CD4-positive, CD25-positive, alpha-beta regulatory T cell (primary cell): ENCODE results near the gene ZFHX3. TPM values are rescaled to one million over a fixed set of nuclear protein-coding genes. Genes with fewer than 3 reads are reported as not detected.

ENCODE experiments used
- ATAC-seq, 2 donors: fragments of 150-1000 bp; cut with Tn5 transposase; one replicate each; pipeline ENCODE4 v1.10.0; 2021; ENCODE audit warnings: low read depth in 2 of 2, moderate number of reproducible peaks in 2 of 2, moderate library complexity in 1 of 2
- DNase-seq, 3 donors: peaks; one replicate each; pipeline versions ENCODE4 v3.0.0 to v3.0.0-alpha.2; 2012 to 2022; ENCODE audit warnings: mixed read lengths in 1 of 3
- H3K27ac ChIP-seq: one replicate; pipeline ENCODE4 v1.7.0; 2013; ENCODE audit warnings: mild to moderate bottlenecking, low read length; ENCODE audit not compliant: insufficient read depth, poor library complexity, severe bottlenecking
- H3K27me3 ChIP-seq: one replicate; pipeline ENCODE4 v1.7.0; 2013; ENCODE audit warnings: low read length; ENCODE audit not compliant: control insufficient read depth, insufficient read depth
- H3K36me3 ChIP-seq: one replicate; pipeline ENCODE4 v1.7.0; 2013; ENCODE audit warnings: mild to moderate bottlenecking, low read length, moderate library complexity; ENCODE audit not compliant: control insufficient read depth, insufficient read depth
- H3K4me1 ChIP-seq: 2 replicates; pipeline ENCODE4 v1.7.0; 2013; ENCODE audit warnings: mild to moderate bottlenecking, low read length; ENCODE audit not compliant: insufficient read depth, control insufficient read depth, poor library complexity, severe bottlenecking
- H3K4me3 ChIP-seq: one replicate; pipeline ENCODE4 v1.7.0; 2013; ENCODE audit warnings: low read depth, mild to moderate bottlenecking, low read length, moderate library complexity
- H3K9me3 ChIP-seq, 2 experiments: 1 replicate in 1 of 2; 2 replicates in 1 of 2; pipeline ENCODE4 v1.7.0; 2013; ENCODE audit warnings: low read length in 2 of 2, mild to moderate bottlenecking in 1 of 2, moderate library complexity in 1 of 2; ENCODE audit not compliant: control insufficient read depth in 2 of 2
- H3K27ac Mint-ChIP-seq, 3 donors: one replicate each; pipeline ENCODE4 v1.8.0; 2020 to 2022; ENCODE audit warnings: mild to moderate bottlenecking in 3 of 3, mixed read lengths in 3 of 3, moderate library complexity in 2 of 3
- H3K27me3 Mint-ChIP-seq: one replicate; pipeline ENCODE4 v1.8.0; 2022; ENCODE audit warnings: mild to moderate bottlenecking, mixed read lengths
- H3K36me3 Mint-ChIP-seq: one replicate; pipeline ENCODE4 v1.8.0; 2020; ENCODE audit warnings: mixed read lengths
- H3K4me1 Mint-ChIP-seq, 4 donors: one replicate each; pipeline ENCODE4 v1.8.0; 2020 to 2022; ENCODE audit warnings: mixed read lengths in 4 of 4, mild to moderate bottlenecking in 1 of 4
- H3K4me3 Mint-ChIP-seq, 4 donors: one replicate each; pipeline ENCODE4 v1.8.0; 2020 to 2022; ENCODE audit warnings: mild to moderate bottlenecking in 4 of 4, mixed read lengths in 4 of 4, moderate library complexity in 3 of 4
- H3K9me3 Mint-ChIP-seq, 7 donors: one replicate each; pipeline ENCODE4 v1.8.0; 2020 to 2022; ENCODE audit warnings: mixed read lengths in 7 of 7, mild to moderate bottlenecking in 3 of 7, moderate library complexity in 2 of 7
- polyA plus RNA-seq, 4 donors: library from polyadenylated mRNA; unstranded; fragments of 300-500 nt; fragmentation: Illumina TruSeq; gene quantifications; one replicate each; pipeline ENCODE4 v1.2.3, GENCODE V29; 2021
- total RNA-seq: library from RNA; stranded (reverse); gene quantifications from one replicate; pipeline ENCODE4 v1.2.3, GENCODE V29; 2022

The ZFHX3 gene
- total and polyA plus RNA-seq, 5 donors from 2014 or later, result 0.01 to 0.94 (median 0.03) TPM; not detected in 1

GRCh38 chr16:73056921-73057290 lies 9.0 kb upstream of the ZFHX3 start:
- peaks cover 0 to 3% (median 0%) of the 10 kb centered on the region in 7 donors for H3K9me3 Mint-ChIP-seq
- peak overlapping the region; percentile 7 for H3K4me3 ChIP-seq
- no peaks in the 10 kb centered on the region for H3K9me3 ChIP-seq
- H3K36me3 ChIP-seq, result no peaks in the 10 kb centered on the region
- no peak for DNase-seq
- peaks cover 11% of the 10 kb centered on the region for H3K4me1 ChIP-seq
- H3K27me3 ChIP-seq, result peaks cover 37% of the 10 kb centered on the region
- no peaks in the 10 kb centered on the region for H3K36me3 Mint-ChIP-seq
- H3K27me3 Mint-ChIP-seq, result peaks cover 28% of the 10 kb centered on the region
- peaks cover 5 to 19% (median 9%) of the 10 kb centered on the region in 4 donors for H3K4me1 Mint-ChIP-seq
- ATAC-seq, result no peak
- peak overlapping the region; percentile 71 to 92 (median 91) for H3K4me3 Mint-ChIP-seq
- H3K27ac ChIP-seq, result no peak overlapping the region
- H3K27ac Mint-ChIP-seq, result no peak overlapping the region

GRCh38 chr16:73056448-73056847 lies 8.5 kb upstream of the ZFHX3 start:
- Mint-ChIP-seq H3K4me3 (peak overlapping the region in 3 of 4 donors; percentile 20 to 60 (median 38)), H3K27me3 (peaks cover 25% of the 10 kb centered on the region), H3K36me3 (no peaks in the 10 kb centered on the region), H3K9me3 (peaks cover 0 to 3% (median 0%) of the 10 kb centered on the region in 7 donors), H3K4me1 (peaks cover 5 to 19% (median 9%) of the 10 kb centered on the region in 4 donors), H3K27ac (no peak overlapping the region)
- H3K27ac ChIP-seq, result no peak overlapping the region
- no peak for DNase-seq
- H3K4me3 ChIP-seq, result no peak overlapping the region
- peaks cover 11% of the 10 kb centered on the region for H3K4me1 ChIP-seq
- H3K27me3 ChIP-seq, result peaks cover 33% of the 10 kb centered on the region
- no peaks in the 10 kb centered on the region for H3K36me3 ChIP-seq
- ATAC-seq, result no peak
- H3K9me3 ChIP-seq, result no peaks in the 10 kb centered on the region

DNA sequence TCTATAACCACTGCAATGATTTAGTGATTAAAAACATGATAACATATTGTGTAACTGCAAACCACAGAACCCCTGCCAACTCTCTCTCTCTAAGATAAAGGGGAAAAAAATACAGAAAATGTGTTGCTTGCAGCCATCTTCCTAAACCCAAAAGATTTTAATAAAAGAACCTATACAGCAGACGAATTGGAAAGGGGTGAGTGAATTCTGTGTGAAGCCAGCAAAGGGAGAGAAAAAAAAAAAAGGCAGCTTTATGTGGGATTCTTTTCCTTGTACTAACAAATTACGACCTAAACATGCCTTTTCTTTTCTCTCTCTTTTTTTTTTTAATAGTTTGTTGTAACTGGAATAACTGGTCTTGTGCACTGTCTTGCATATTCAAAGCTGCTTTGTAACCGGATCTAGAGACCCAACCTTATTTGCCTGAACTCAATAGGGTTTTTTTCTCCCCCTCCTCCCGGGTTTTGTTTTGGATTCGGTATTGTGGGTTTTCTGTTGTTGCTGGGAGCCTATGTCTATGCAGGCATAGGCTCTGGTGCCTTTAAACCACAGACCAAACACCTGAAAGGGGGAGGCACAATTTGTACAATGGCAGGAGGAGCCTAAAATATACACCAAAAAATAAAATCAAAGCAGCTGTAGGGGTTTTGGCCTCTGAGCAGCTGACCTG lies 7.0 kb upstream of the ZFHX3 start:
- no peak overlapping the region for H3K4me3 Mint-ChIP-seq
- H3K4me1 Mint-ChIP-seq, result peaks cover 5 to 19% (median 9%) of the 10 kb centered on the region in 4 donors

GRCh38 chr16:73054498-73054812 lies 6.5 kb upstream of the ZFHX3 start:
- Mint-ChIP-seq H3K27me3 (peaks cover 8% of the 10 kb centered on the region), H3K9me3 (peaks cover 0 to 3% (median 0%) of the 10 kb centered on the region in 7 donors), H3K36me3 (no peaks in the 10 kb centered on the region), H3K27ac (no peak overlapping the region), H3K4me3 (no peak overlapping the region), H3K4me1 (peaks cover 5 to 16% (median 8%) of the 10 kb centered on the region in 4 donors)
- H3K36me3 ChIP-seq, result no peaks in the 10 kb centered on the region
- ATAC-seq (no peak), DNase-seq (no peak)
- H3K27me3 ChIP-seq, result peaks cover 19% of the 10 kb centered on the region
- peaks cover 11% of the 10 kb centered on the region for H3K4me1 ChIP-seq
- no peak overlapping the region for H3K27ac ChIP-seq
- H3K9me3 ChIP-seq, result no peaks in the 10 kb centered on the region
- H3K4me3 ChIP-seq, result no peak overlapping the region

More for the DNA sequence above, 7.0 kb upstream of the ZFHX3 start:
- DNase-seq, result no peak
- Histone ChIP-seq H3K27ac (no peak overlapping the region), H3K4me1 (peaks cover 11% of the 10 kb centered on the region), H3K9me3 (no peaks in the 10 kb centered on the region), H3K36me3 (no peaks in the 10 kb centered on the region), H3K27me3 (peaks cover 23% of the 10 kb centered on the region), H3K4me3 (no peak overlapping the region)
- peaks cover 13% of the 10 kb centered on the region for H3K27me3 Mint-ChIP-seq
- no peak for ATAC-seq
- peaks cover 0 to 3% (median 0%) of the 10 kb centered on the region in 7 donors for H3K9me3 Mint-ChIP-seq
- H3K27ac Mint-ChIP-seq, result no peak overlapping the region
- no peaks in the 10 kb centered on the region for H3K36me3 Mint-ChIP-seq

- Histone ChIP-seq H3K27me3 (peaks cover 20% of the 10 kb centered on the region), H3K27ac (no peak overlapping the region), H3K4me1 (peaks cover 8% of the 10 kb centered on the region), H3K4me3 (no peak overlapping the region), H3K9me3 (no peaks in the 10 kb centered on the region), H3K36me3 (no peaks in the 10 kb centered on the region)
- peaks cover 5 to 13% (median 7%) of the 10 kb centered on the region in 4 donors for H3K4me1 Mint-ChIP-seq
- no peaks in the 10 kb centered on the region for H3K36me3 Mint-ChIP-seq
- no peak overlapping the region for H3K4me3 Mint-ChIP-seq
- ATAC-seq (no peak), DNase-seq (no peak)
- H3K27me3 Mint-ChIP-seq, result peaks cover 8% of the 10 kb centered on the region
- no peak overlapping the region for H3K27ac Mint-ChIP-seq
- peaks cover 0 to 3% (median 0%) of the 10 kb centered on the region in 7 donors for H3K9me3 Mint-ChIP-seq
Measured at GRCh38 chr16:73054125-73054484, 6.2 kb upstream of the ZFHX3 start.

DNA sequence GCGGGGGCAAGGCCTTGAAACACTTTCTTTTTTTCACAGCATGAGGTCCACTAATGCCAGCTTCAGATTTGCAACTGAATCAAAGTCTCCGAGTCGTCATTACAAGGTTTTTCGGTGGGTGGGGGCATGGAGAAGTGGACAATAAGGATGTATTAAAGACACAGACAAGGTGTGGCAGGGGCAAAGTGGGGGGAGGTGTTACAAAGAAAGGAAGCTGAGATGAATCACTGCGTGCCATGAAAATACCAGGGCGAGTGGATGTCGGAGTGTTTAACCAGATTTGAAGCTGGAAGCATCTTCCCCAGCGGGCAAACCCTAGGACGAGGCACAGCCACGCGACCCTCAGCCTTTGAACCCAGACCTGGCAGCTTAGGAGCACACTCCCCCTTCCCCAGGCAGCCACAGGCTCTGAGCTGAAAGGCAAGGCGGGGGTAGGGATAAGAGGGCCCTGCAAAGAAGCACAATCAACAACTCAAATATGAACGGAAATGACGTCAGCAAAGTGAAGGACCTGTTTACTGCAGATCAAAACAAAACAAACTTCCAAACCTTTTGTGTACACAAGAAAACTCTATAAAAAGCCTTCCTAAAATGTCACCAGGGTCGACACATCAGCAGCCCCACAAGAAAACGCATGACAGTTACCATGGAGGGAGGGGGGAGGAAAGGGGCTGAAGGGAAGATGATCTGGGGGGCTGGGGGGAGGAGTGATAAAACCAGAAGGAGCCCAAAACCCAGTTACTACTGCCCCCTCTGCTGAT lies 5.6 kb upstream of the ZFHX3 start:
- Histone ChIP-seq H3K9me3 (no peaks in the 10 kb centered on the region), H3K36me3 (no peaks in the 10 kb centered on the region), H3K4me3 (no peak overlapping the region), H3K4me1 (peaks cover 3% of the 10 kb centered on the region), H3K27me3 (peaks cover 25% of the 10 kb centered on the region), H3K27ac (no peak overlapping the region)
- H3K27me3 Mint-ChIP-seq, result peaks cover 8% of the 10 kb centered on the region
- peaks cover 0 to 3% (median 0%) of the 10 kb centered on the region in 7 donors for H3K9me3 Mint-ChIP-seq
- DNase-seq (no peak), ATAC-seq (no peak)
- H3K36me3 Mint-ChIP-seq, result no peaks in the 10 kb centered on the region
- H3K4me3 Mint-ChIP-seq, result no peak overlapping the region
- peak overlapping the region in 1 of 3 donors; percentile 45 for H3K27ac Mint-ChIP-seq
- peaks cover 3 to 9% (median 5%) of the 10 kb centered on the region in 4 donors for H3K4me1 Mint-ChIP-seq

- Mint-ChIP-seq H3K4me1 (peaks cover 3 to 9% (median 5%) of the 10 kb centered on the region in 4 donors), H3K9me3 (peaks cover 0 to 3% (median 0%) of the 10 kb centered on the region in 7 donors), H3K27ac (no peak overlapping the region), H3K36me3 (no peaks in the 10 kb centered on the region), H3K4me3 (no peak overlapping the region), H3K27me3 (peaks cover 10% of the 10 kb centered on the region)
- H3K4me3 ChIP-seq, result no peak overlapping the region
- H3K36me3 ChIP-seq, result no peaks in the 10 kb centered on the region
- no peak for DNase-seq
- no peak overlapping the region for H3K27ac ChIP-seq
- no peaks in the 10 kb centered on the region for H3K9me3 ChIP-seq
- peaks cover 25% of the 10 kb centered on the region for H3K27me3 ChIP-seq
- ATAC-seq, result no peak
- peaks cover 3% of the 10 kb centered on the region for H3K4me1 ChIP-seq
Measured at GRCh38 chr16:73053038-73053363, 5.1 kb upstream of the ZFHX3 start.
